ENCODE results near the gene PRDM11. TPM values are rescaled to one million over a fixed set of nuclear protein-coding genes. Genes with fewer than 3 reads are reported as not detected.

The PRDM11 gene
- total RNA-seq, 1 donor from 2014 or later, result 23.6 TPM

DNA sequence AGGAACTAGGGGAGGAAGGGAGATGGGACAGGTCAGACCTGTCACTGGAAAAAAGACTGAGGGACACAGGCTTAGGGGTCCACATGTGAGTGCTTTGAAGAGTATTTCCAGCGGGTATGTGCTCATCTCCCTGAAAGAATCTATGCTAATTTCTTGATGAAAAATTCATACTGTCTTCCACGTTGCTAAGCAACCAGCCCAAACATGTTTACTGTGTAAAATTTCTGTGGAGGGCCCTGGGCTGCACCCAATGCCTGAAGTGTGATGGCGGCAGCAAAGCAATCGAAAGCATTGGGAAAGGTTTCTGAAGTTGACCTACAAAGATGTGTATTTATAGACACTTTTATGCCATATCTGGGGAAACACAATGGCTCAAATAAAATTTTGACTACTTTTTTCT, 132.3 kb downstream of the PRDM11 start:
- peaks cover 47% of the 10 kb centered on the region for H3K27me3 Mint-ChIP-seq
- H3K9me3 Mint-ChIP-seq, result peaks cover 5% of the 10 kb centered on the region
- ChIA-PET POLR2A (no interaction called here), CTCF (no interaction called here)
- H3K36me3 Mint-ChIP-seq (ENCODE audit: low read depth), result no peaks in the 10 kb centered on the region
- TF ChIP-seq, protein P1, sequence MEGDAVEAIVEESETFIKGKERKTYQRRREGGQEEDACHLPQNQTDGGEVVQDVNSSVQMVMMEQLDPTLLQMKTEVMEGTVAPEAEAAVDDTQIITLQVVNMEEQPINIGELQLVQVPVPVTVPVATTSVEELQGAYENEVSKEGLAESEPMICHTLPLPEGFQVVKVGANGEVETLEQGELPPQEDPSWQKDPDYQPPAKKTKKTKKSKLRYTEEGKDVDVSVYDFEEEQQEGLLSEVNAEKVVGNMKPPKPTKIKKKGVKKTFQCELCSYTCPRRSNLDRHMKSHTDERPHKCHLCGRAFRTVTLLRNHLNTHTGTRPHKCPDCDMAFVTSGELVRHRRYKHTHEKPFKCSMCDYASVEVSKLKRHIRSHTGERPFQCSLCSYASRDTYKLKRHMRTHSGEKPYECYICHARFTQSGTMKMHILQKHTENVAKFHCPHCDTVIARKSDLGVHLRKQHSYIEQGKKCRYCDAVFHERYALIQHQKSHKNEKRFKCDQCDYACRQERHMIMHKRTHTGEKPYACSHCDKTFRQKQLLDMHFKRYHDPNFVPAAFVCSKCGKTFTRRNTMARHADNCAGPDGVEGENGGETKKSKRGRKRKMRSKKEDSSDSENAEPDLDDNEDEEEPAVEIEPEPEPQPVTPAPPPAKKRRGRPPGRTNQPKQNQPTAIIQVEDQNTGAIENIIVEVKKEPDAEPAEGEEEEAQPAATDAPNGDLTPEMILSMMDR (IDR thresholded peaks at IDR 0.05), result no peak
- ATAC-seq (ENCODE audit: low read depth), result no peak
- H3K27ac Mint-ChIP-seq, result no peak overlapping the region
- H3K4me3 Mint-ChIP-seq, result no peak overlapping the region
- H3K4me1 Mint-ChIP-seq, result no peaks in the 10 kb centered on the region
- DNase-seq, result no peak
- intact Hi-C loops (cut with micrococcal nuclease), result no loop called here

DNA sequence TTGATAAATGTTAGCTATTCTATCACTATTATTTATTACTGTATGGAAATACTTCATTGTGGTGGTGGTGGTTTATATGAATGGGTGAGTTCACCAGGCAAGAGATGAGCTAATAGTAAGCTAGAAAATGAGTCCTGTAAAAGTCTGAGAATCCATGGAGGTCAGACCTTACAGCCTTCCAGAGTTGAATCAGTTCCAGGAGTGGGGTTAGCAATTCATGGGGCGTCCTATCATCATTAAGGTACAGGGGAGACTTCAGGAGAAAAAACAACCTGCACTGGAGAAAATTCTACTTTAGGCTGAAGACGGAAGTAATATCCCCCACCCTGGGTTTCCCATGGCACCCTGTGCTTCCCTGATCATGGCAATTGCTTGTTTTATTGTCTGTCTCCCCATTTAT, 133.2 kb downstream of the PRDM11 start:
- no peak overlapping the region for H3K4me3 Mint-ChIP-seq
- no peaks in the 10 kb centered on the region for H3K36me3 Mint-ChIP-seq (ENCODE audit: low read depth)
- peaks cover 47% of the 10 kb centered on the region for H3K27me3 Mint-ChIP-seq
- TF ChIP-seq, protein P1 (IDR thresholded peaks at IDR 0.05), result no peak
- DNase-seq (no peak), ATAC-seq (ENCODE audit: low read depth) (no peak)
- no peaks in the 10 kb centered on the region for H3K4me1 Mint-ChIP-seq
- CTCF ChIA-PET, result no interaction called here
- POLR2A ChIA-PET, result no interaction called here
- peaks cover 5% of the 10 kb centered on the region for H3K9me3 Mint-ChIP-seq
- intact Hi-C loops (cut with micrococcal nuclease), result no loop called here
- H3K27ac Mint-ChIP-seq, result no peak overlapping the region

DNA sequence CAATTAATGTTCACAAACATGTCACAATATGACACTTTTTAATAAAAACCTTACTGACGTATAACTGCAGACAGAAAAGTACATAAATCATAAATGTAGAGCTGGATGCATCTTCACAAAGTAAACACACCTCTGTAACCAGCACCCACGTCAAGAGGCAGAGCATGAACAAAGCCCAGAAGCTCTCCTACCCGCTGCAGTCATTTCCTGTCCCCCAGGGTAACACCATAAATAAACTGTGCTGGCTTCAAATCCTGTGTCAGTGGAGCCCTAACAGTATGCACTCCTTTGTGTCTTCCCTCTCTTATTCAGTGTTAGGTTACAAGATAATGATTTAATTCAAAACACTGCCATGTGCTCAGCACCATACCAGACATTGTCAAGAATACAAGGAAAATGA, 134.0 kb downstream of the PRDM11 start:
- Mint-ChIP-seq H3K4me1 (no peaks in the 10 kb centered on the region), H3K27me3 (peaks cover 44% of the 10 kb centered on the region), H3K36me3 (ENCODE audit: low read depth) (no peaks in the 10 kb centered on the region), H3K4me3 (no peak overlapping the region), H3K27ac (no peak overlapping the region), H3K9me3 (peaks cover 5% of the 10 kb centered on the region)
- no peak for ATAC-seq (ENCODE audit: low read depth)
- intact Hi-C loops (cut with micrococcal nuclease), result no loop called here
- CTCF ChIA-PET, result no interaction called here
- TF ChIP-seq, protein P1 (IDR thresholded peaks at IDR 0.05), result no peak
- POLR2A ChIA-PET, result no interaction called here
- no peak for DNase-seq

DNA sequence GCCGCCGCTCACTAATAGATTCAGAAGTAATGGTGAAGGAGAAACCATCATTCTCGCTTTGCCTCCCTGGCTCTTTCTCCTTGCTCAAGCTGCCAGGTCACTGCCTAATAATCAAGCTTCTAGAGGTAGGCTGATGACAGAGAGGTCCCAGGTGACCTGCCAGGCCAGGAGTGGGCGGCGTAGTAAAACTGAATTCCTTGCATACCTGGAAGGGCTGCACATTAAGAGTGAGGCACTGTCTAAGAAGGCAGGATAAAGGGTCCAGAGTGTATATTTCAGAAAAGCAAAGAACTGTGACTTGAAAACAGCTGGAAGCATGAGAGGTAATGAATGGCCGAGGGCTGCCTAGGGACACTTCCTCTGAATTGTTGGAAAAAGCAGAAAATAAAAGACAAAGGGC, 135.6 kb downstream of the PRDM11 start:
- no peaks in the 10 kb centered on the region for H3K36me3 Mint-ChIP-seq (ENCODE audit: low read depth)
- intact Hi-C loops (cut with micrococcal nuclease), result no loop called here
- peaks cover 5% of the 10 kb centered on the region for H3K9me3 Mint-ChIP-seq
- peaks cover 47% of the 10 kb centered on the region for H3K27me3 Mint-ChIP-seq
- H3K4me3 Mint-ChIP-seq, result no peak overlapping the region
- ATAC-seq (ENCODE audit: low read depth), result no peak
- CTCF ChIA-PET, result no interaction called here
- TF ChIP-seq, protein P1 (IDR thresholded peaks at IDR 0.05), result no peak
- no peak overlapping the region for H3K27ac Mint-ChIP-seq
- POLR2A ChIA-PET, result no interaction called here
- DNase-seq, result no peak
- no peaks in the 10 kb centered on the region for H3K4me1 Mint-ChIP-seq

Other genes with a start within 250 kb of the PRDM11 start
- gene TP53I11, start 195.8 kb upstream of the PRDM11 start, total RNA-seq, result 145 and 175 TPM in 2 replicates
- gene SYT13, start 139.7 kb downstream of the PRDM11 start, total RNA-seq, result not detected in 2 replicates

Measured in activated B cell treated with CpG ODN at 0.5 μM for 24 hours (primary cell).